HEK293 (cell line): ENCODE data around the gene ASB10.

Experiments
- CTCF ChIA-PET: fragments of 350-600 bp; formaldehyde crosslinking; extraction: SDS; loops from one replicate; lab custom pipeline; 2021; ENCODE audit warnings: antibody characterized with exemption; lab: Yijun Ruan, JAX
- POLR2A ChIA-PET: fragments of 300-600 bp; formaldehyde crosslinking; extraction: SDS; loops from one replicate; lab custom pipeline; 2020; ENCODE audit warnings: antibody characterized with exemption, inconsistent platforms; lab: Yijun Ruan, JAX
- H3K27ac ChIP-seq: fragments of 200-500 bp; sonication (Bioruptor generic); 2 replicates; pipeline ENCODE4 v1.5.1; 2014; ENCODE audit warnings: low read depth, low read length, control low read depth, inconsistent platforms; ENCODE audit errors: extremely low read depth
- H3K36me3 ChIP-seq, 2 experiments: fragments of 200-500 bp in 1 of 2; sonication (Bioruptor generic) in 1 of 2; 1 replicate in 1 of 2; 2 replicates in 1 of 2; pipeline ENCODE4 v1.5.1; 2014 to 2017; ENCODE audit warnings: inconsistent platforms in 2 of 2, low read length in 2 of 2; ENCODE audit not compliant: control insufficient read depth in 2 of 2, insufficient read depth in 1 of 2
- H3K4me1 ChIP-seq: fragments of 200-500 bp; sonication (Bioruptor generic); 2 replicates; pipeline ENCODE4 v1.5.1; 2014; ENCODE audit warnings: mild to moderate bottlenecking, low read length, inconsistent platforms; ENCODE audit not compliant: control insufficient read depth, insufficient read depth
- H3K4me3 ChIP-seq: 2 replicates; pipeline ENCODE4 v1.5.1; 2011; ENCODE audit warnings: low read depth, mild to moderate bottlenecking, control low read depth, low read length, moderate library complexity
- H3K9me3 ChIP-seq: fragments of 200-500 bp; sonication (Bioruptor generic); 2 replicates; pipeline ENCODE4 v1.5.1; 2014; ENCODE audit warnings: low read depth, low read length, inconsistent platforms; ENCODE audit not compliant: control insufficient read depth, insufficient read depth
- KLF8 ChIP-seq: fragments of 450-650 bp; formaldehyde crosslinking; IDR thresholded peaks from 2 replicates; pipeline ENCODE4 v1.5.1; 2016; ENCODE audit warnings: missing biosample characterization, missing genetic modification characterization
- SCRT2 ChIP-seq: fragments of 450-650 bp; formaldehyde crosslinking; IDR thresholded peaks from 2 replicates; pipeline ENCODE4 v1.5.1; 2016; ENCODE audit warnings: missing biosample characterization, missing genetic modification characterization
- ZFP41 ChIP-seq: fragments of 450-650 bp; formaldehyde crosslinking; IDR thresholded peaks from 2 replicates; pipeline ENCODE4 v1.5.1; 2016; ENCODE audit warnings: missing biosample characterization, missing genetic modification characterization, borderline replicate concordance
- ZNF174 ChIP-seq: fragments of 450-650 bp; formaldehyde crosslinking; IDR thresholded peaks from 2 replicates; pipeline ENCODE4 v1.5.0; 2017; ENCODE audit warnings: missing biosample characterization, mild to moderate bottlenecking, missing genetic modification characterization
- ZNF19 ChIP-seq: fragments of 450-650 bp; formaldehyde crosslinking; IDR thresholded peaks from 2 replicates; pipeline ENCODE4; 2016; ENCODE audit warnings: missing biosample characterization, missing genetic modification characterization, low read depth
- ZNF211 ChIP-seq: fragments of 450-650 bp; formaldehyde crosslinking; IDR thresholded peaks from 2 replicates; pipeline ENCODE4 v1.5.1; 2016; ENCODE audit warnings: low read depth, missing biosample characterization, missing genetic modification characterization
- ZNF354C ChIP-seq: fragments of 450-650 bp; formaldehyde crosslinking; IDR thresholded peaks from 2 replicates; pipeline ENCODE4 v1.5.1; 2016; ENCODE audit warnings: missing biosample characterization, missing genetic modification characterization, low read depth, borderline replicate concordance
- ZNF416 ChIP-seq: fragments of 450-650 bp; formaldehyde crosslinking; IDR thresholded peaks from 2 replicates; pipeline ENCODE4 v1.5.1; 2016; ENCODE audit warnings: missing biosample characterization, missing genetic modification characterization
- ZNF664 ChIP-seq: fragments of 450-650 bp; formaldehyde crosslinking; IDR thresholded peaks from 2 replicates; pipeline ENCODE4 v1.5.1; 2016; ENCODE audit warnings: missing biosample characterization, missing genetic modification characterization
- ZSCAN23 ChIP-seq: fragments of 450-650 bp; formaldehyde crosslinking; IDR thresholded peaks from 2 replicates; pipeline ENCODE4 v1.5.1; 2016; ENCODE audit warnings: missing biosample characterization, missing genetic modification characterization
- TF ChIP-seq, protein P1 (sequence below): fragments of 450-650 bp; formaldehyde crosslinking; IDR thresholded peaks from 2 replicates; pipeline ENCODE4 v1.5.1; 2016; ENCODE audit warnings: missing biosample characterization, missing genetic modification characterization
- TF ChIP-seq, protein P2 (sequence below): fragments of 450-650 bp; formaldehyde crosslinking; conservative IDR thresholded peaks from 2 replicates; pipeline ENCODE4 v1.5.1; 2016; ENCODE audit warnings: low read depth, missing biosample characterization, missing genetic modification characterization
- TF ChIP-seq, protein P3 (sequence below): fragments of 450-650 bp; formaldehyde crosslinking; IDR thresholded peaks from 2 replicates; pipeline ENCODE4 v1.5.1; 2016; ENCODE audit warnings: missing biosample characterization, missing genetic modification characterization, low read depth

ASB10 gene

DNA sequence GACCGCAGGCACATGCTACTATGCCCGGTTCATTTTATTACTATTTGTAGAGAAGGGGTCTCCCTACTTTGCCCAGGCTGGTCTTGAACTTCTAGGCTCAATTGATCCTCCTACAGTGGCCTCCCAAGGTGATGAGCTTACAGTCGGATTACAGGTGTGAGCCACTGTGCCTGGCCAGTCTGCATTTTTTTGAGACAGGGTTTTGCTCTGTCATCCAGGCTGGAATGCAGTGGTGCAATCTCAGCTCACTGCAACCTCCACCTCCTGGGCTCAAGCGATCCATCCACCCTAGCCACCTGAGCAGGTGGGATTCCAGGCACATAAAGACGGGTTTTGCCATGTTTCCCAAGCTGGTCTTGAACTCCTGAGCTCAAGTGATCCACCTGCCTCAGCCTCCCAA is 25.6 kb upstream of the ASB10 start:
- Histone ChIP-seq H3K9me3 (no peaks in the 10 kb centered on the region), H3K4me3 (no peak overlapping the region), H3K27ac (no peak overlapping the region), H3K36me3 (peaks cover 11 to 63% of the 10 kb centered on the region in 2 experiments; a peak in 2 of 3 replicates), H3K4me1 (no peaks in the 10 kb centered on the region)
- ChIA-PET POLR2A (interaction anchor here (0.9 kb wide), 1 partner anchor 20 kb away, joined by 3 read pairs; the partner anchor contains the start of gene CHPF2), CTCF (no interaction called here)
- TF ChIP-seq ZSCAN23 (tag by site-specific recombination): no peak
- TF ChIP-seq, protein P1, sequence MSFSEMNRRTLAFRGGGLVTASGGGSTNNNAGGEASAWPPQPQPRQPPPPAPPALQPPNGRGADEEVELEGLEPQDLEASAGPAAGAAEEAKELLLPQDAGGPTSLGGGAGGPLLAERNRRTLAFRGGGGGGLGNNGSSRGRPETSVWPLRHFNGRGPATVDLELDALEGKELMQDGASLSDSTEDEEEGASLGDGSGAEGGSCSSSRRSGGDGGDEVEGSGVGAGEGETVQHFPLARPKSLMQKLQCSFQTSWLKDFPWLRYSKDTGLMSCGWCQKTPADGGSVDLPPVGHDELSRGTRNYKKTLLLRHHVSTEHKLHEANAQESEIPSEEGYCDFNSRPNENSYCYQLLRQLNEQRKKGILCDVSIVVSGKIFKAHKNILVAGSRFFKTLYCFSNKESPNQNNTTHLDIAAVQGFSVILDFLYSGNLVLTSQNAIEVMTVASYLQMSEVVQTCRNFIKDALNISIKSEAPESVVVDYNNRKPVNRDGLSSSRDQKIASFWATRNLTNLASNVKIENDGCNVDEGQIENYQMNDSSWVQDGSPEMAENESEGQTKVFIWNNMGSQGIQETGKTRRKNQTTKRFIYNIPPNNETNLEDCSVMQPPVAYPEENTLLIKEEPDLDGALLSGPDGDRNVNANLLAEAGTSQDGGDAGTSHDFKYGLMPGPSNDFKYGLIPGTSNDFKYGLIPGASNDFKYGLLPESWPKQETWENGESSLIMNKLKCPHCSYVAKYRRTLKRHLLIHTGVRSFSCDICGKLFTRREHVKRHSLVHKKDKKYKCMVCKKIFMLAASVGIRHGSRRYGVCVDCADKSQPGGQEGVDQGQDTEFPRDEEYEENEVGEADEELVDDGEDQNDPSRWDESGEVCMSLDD (tag by site-specific recombination): no peak
- TF ChIP-seq ZNF354C (tag by site-specific recombination): no peak
- TF ChIP-seq SCRT2 (tag by site-specific recombination): no peak
- TF ChIP-seq KLF8: no peak
- TF ChIP-seq, protein P2, sequence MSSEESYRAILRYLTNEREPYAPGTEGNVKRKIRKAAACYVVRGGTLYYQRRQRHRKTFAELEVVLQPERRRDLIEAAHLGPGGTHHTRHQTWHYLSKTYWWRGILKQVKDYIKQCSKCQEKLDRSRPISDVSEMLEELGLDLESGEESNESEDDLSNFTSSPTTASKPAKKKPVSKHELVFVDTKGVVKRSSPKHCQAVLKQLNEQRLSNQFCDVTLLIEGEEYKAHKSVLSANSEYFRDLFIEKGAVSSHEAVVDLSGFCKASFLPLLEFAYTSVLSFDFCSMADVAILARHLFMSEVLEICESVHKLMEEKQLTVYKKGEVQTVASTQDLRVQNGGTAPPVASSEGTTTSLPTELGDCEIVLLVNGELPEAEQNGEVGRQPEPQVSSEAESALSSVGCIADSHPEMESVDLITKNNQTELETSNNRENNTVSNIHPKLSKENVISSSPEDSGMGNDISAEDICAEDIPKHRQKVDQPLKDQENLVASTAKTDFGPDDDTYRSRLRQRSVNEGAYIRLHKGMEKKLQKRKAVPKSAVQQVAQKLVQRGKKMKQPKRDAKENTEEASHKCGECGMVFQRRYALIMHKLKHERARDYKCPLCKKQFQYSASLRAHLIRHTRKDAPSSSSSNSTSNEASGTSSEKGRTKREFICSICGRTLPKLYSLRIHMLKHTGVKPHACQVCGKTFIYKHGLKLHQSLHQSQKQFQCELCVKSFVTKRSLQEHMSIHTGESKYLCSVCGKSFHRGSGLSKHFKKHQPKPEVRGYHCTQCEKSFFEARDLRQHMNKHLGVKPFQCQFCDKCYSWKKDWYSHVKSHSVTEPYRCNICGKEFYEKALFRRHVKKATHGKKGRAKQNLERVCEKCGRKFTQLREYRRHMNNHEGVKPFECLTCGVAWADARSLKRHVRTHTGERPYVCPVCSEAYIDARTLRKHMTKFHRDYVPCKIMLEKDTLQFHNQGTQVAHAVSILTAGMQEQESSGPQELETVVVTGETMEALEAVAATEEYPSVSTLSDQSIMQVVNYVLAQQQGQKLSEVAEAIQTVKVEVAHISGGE (tag by site-specific recombination): no peak

DNA sequence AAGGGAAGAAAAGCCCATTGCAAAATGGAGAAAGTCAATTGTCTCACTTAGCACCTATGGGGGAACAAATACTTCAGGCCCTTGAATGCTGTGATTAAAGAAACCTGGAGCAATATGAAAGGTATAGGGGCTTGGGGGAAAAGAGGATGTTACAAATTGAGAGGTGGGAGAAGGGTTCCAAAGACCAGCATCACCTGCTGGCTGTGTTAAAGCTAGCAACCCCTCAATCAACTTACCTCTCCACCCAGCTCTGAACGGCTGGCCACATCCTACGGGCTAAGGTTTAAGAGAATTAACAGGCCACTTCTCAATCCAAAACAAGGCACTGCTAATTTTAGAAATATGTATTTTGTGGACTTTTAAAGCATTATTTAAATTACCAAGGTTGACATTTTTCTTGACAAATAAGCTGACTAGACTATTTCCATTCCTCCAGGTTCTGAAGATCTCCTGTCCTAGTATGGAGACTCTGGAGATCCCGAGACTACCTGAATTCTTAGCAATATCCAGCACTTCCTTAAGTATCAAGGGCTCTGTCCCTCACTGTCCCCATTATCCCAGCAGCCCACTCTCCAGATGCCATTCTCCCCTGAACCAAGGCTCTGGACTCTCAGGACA is 24.2 kb upstream of the ASB10 start:
- CTCF ChIA-PET: interaction anchor here (0.6 to 1.3 kb wide), 4 partner anchors 8 to 87 kb away, joined by 3 to 4 read pairs (median 3); no protein-coding TSS in a partner anchor
- H3K4me1 ChIP-seq: no peaks in the 10 kb centered on the region
- TF ChIP-seq ZNF664 (tag by site-specific recombination) (no peak), ZNF416 (tag by site-specific recombination) (no peak), ZNF19 (tag by site-specific recombination) (no peak), ZNF174 (tag by site-specific recombination) (no peak), ZFP41 (tag by site-specific recombination) (no peak), ZNF211 (tag by site-specific recombination) (no peak)
- TF ChIP-seq, protein P3, sequence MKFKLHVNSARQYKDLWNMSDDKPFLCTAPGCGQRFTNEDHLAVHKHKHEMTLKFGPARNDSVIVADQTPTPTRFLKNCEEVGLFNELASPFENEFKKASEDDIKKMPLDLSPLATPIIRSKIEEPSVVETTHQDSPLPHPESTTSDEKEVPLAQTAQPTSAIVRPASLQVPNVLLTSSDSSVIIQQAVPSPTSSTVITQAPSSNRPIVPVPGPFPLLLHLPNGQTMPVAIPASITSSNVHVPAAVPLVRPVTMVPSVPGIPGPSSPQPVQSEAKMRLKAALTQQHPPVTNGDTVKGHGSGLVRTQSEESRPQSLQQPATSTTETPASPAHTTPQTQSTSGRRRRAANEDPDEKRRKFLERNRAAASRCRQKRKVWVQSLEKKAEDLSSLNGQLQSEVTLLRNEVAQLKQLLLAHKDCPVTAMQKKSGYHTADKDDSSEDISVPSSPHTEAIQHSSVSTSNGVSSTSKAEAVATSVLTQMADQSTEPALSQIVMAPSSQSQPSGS (tag by site-specific recombination): no peak
- H3K27ac ChIP-seq: no peak overlapping the region
- H3K9me3 ChIP-seq: no peaks in the 10 kb centered on the region
- POLR2A ChIA-PET: interaction anchor here (1.0 to 1.1 kb wide), 2 partner anchors 11 to 16 kb away, joined by 4 read pairs; partner anchors contain the start of gene ABCF2
- H3K4me3 ChIP-seq: no peak overlapping the region
- peaks cover 3 to 49% of the 10 kb centered on the region in 2 experiments; a peak in 1 of 3 replicates for H3K36me3 ChIP-seq
